Smooth muscle cell (in vitro differentiated cells): Measurements from ENCODE around the gene CDHR4. TPM values are rescaled to one million over a fixed set of nuclear protein-coding genes. Genes with fewer than 3 reads are reported as not detected.

Experiments
- DNase-seq: peaks from one replicate; lab custom pipeline; 2025; ENCODE audit not compliant: unreplicated experiment; lab: John Stamatoyannopoulos, UW
- H2AFZ ChIP-seq: fragments of 200-600 bp; sonication (generic); 2 replicates; pipeline ENCODE4 v1.6.0; 2016; ENCODE audit warnings: antibody characterized with exemption, low read depth, mild to moderate bottlenecking
- H3F3A ChIP-seq: fragments of 200-600 bp; sonication (generic); 2 replicates; pipeline ENCODE4 v1.6.0; 2017; ENCODE audit warnings: antibody characterized with exemption, low read depth
- H3K27ac ChIP-seq: fragments of 200-600 bp; sonication (generic); 2 replicates; pipeline ENCODE4 v1.5.1; 2016; ENCODE audit warnings: low read depth, mild to moderate bottlenecking
- H3K27me3 ChIP-seq: fragments of 200-600 bp; sonication (generic); 2 replicates; pipeline ENCODE4 v1.6.1; 2016; ENCODE audit warnings: low read depth, mild to moderate bottlenecking
- H3K36me3 ChIP-seq: fragments of 200-600 bp; sonication (generic); 2 replicates; pipeline ENCODE4 v1.5.1; 2016; ENCODE audit warnings: low read depth
- H3K4me1 ChIP-seq: fragments of 200-600 bp; sonication (generic); 2 replicates; pipeline ENCODE4 v1.5.1; 2016; ENCODE audit warnings: low read depth
- H3K4me2 ChIP-seq: fragments of 200-600 bp; sonication (generic); 2 replicates; pipeline ENCODE4 v1.6.0; 2016; ENCODE audit warnings: mild to moderate bottlenecking
- H3K4me3 ChIP-seq: fragments of 200-600 bp; sonication (generic); 2 replicates; pipeline ENCODE4 v1.5.1; 2016; ENCODE audit warnings: mild to moderate bottlenecking
- H3K79me2 ChIP-seq: fragments of 200-600 bp; sonication (generic); 2 replicates; pipeline ENCODE4 v1.6.0; 2016; ENCODE audit warnings: low read depth, mild to moderate bottlenecking
- H3K9ac ChIP-seq: fragments of 200-600 bp; sonication (generic); 2 replicates; pipeline ENCODE4 v1.6.0; 2016; ENCODE audit warnings: low read depth
- H3K9me3 ChIP-seq: fragments of 200-600 bp; sonication (generic); replicated peaks from 2 replicates; pipeline ENCODE4 v1.5.1; 2016; ENCODE audit warnings: low read depth
- H4K20me1 ChIP-seq: fragments of 200-600 bp; sonication (generic); 2 replicates; pipeline ENCODE4 v1.6.0; 2016; ENCODE audit warnings: low read depth
- CTCF ChIP-seq: fragments of 200-600 bp; sonication (generic); IDR thresholded peaks from 2 replicates; pipeline ENCODE4 v1.5.1; 2017; ENCODE audit warnings: borderline replicate concordance, mild to moderate bottlenecking, antibody characterized with exemption; ENCODE audit not compliant: insufficient read depth, poor library complexity, severe bottlenecking
- WGBS: methylation state at CpG from one replicate; pipeline ENCODE4 v1.1.7; 2016; ENCODE audit warnings: low lambda C conversion rate; 5-methylcytosine and 5-hydroxymethylcytosine counted together
- polyA plus RNA-seq: library from polyadenylated mRNA; unstranded; fragments of >200 nt; fragmentation: Nextera tagmentation; extraction: Ambion mirVana; gene quantifications from 2 replicates; pipeline ENCODE4 v1.2.1, GENCODE V29; 2016
- total RNA-seq: library from RNA; depleted of rRNA; stranded (reverse); fragments of >200 nt; gene quantifications from 2 replicates; pipeline ENCODE4 v1.2.3, GENCODE V29; 2014

Gene CDHR4
- total and polyA plus RNA-seq, 2 experiments from 2014 or later: 0.31 TPM; not detected in 1

GRCh38 chr3:49790626-49791411 is 8.9 kb downstream of the CDHR4 start:
- H3K27ac ChIP-seq: no peak overlapping the region
- H3K4me3 ChIP-seq: no peak overlapping the region
- no peaks in the 10 kb centered on the region for H3K9me3 ChIP-seq
- no peak overlapping the region for H3K9ac ChIP-seq
- H2AFZ ChIP-seq: no peak overlapping the region
- H3K36me3 ChIP-seq: no peaks in the 10 kb centered on the region
- H3K27me3 ChIP-seq: no peaks in the 10 kb centered on the region
- 50% methylated on average over 9 of the region's 9 CpGs for WGBS
- TF ChIP-seq CTCF: no peak
- no peak for DNase-seq
- peaks cover 5% of the 10 kb centered on the region for H3K79me2 ChIP-seq
- H3K4me2 ChIP-seq: no peak overlapping the region
- H3K4me1 ChIP-seq: peaks cover 3% of the 10 kb centered on the region
- H3F3A ChIP-seq: peaks cover 3% of the 10 kb centered on the region
- no peaks in the 10 kb centered on the region for H4K20me1 ChIP-seq

GRCh38 chr3:49788056-49788455 is 11.6 kb downstream of the CDHR4 start:
- Histone ChIP-seq H2AFZ (no peak overlapping the region), H3K4me3 (no peak overlapping the region), H3K27ac (no peak overlapping the region), H3K9me3 (no peaks in the 10 kb centered on the region), H3K36me3 (no peaks in the 10 kb centered on the region), H3K9ac (no peak overlapping the region), H3K4me2 (no peak overlapping the region), H4K20me1 (peaks cover 4% of the 10 kb centered on the region), H3K27me3 (no peaks in the 10 kb centered on the region), H3K79me2 (peaks cover 32% of the 10 kb centered on the region), H3F3A (peaks cover 3% of the 10 kb centered on the region), H3K4me1 (peaks cover 14% of the 10 kb centered on the region)
- no peak for DNase-seq
- TF ChIP-seq CTCF: no peak
- 96% methylated on average over 2 of the region's 2 CpGs for WGBS

GRCh38 chr3:49787536-49787935 is 12.1 kb downstream of the CDHR4 start:
- no peak for DNase-seq
- H3K27ac ChIP-seq: no peak overlapping the region
- WGBS: 97% methylated on average over 5 of the region's 5 CpGs

More at GRCh38 chr3:49787536-49787935, 12.1 kb downstream of the CDHR4 start:
- no peaks in the 10 kb centered on the region for H3K27me3 ChIP-seq
- H2AFZ ChIP-seq: no peak overlapping the region
- no peaks in the 10 kb centered on the region for H3K9me3 ChIP-seq
- no peak overlapping the region for H3K4me2 ChIP-seq
- no peaks in the 10 kb centered on the region for H3K36me3 ChIP-seq
- peaks cover 8% of the 10 kb centered on the region for H4K20me1 ChIP-seq
- H3K79me2 ChIP-seq: peaks cover 37% of the 10 kb centered on the region
- TF ChIP-seq CTCF: no peak
- H3F3A ChIP-seq: peaks cover 3% of the 10 kb centered on the region
- peaks cover 14% of the 10 kb centered on the region for H3K4me1 ChIP-seq
- H3K9ac ChIP-seq: no peak overlapping the region
- no peak overlapping the region for H3K4me3 ChIP-seq
